HG03571 (cell line): ENCODE results near the gene STARD13.

Experiments
- ATAC-seq: cut with Tn5 transposase; IDR thresholded peaks from one replicate; pipeline ENCODE4 v1.9.1; 2021; ENCODE audit not compliant: unreplicated experiment

The STARD13 gene

GRCh38 chr13:33069365-33069764 is 216.2 kb downstream of the STARD13 start:
- ATAC-seq, result no peak

GRCh38 chr13:33066329-33066728 is 219.2 kb downstream of the STARD13 start:
- no peak for ATAC-seq

GRCh38 chr13:33060815-33061214 is 224.7 kb downstream of the STARD13 start:
- ATAC-seq, result no peak

GRCh38 chr13:33058776-33059327 is 226.7 kb downstream of the STARD13 start:
- no peak for ATAC-seq

GRCh38 chr13:33057019-33057780 is 228.4 kb downstream of the STARD13 start:
- no peak for ATAC-seq

GRCh38 chr13:33053397-33054066 is 232.0 kb downstream of the STARD13 start:
- no peak for ATAC-seq
